ENCODE measurements around the gene BTBD9. TPM values are rescaled to one million over a fixed set of nuclear protein-coding genes. Genes with fewer than 3 reads are reported as not detected.

The BTBD9 gene
- total and polyA plus RNA-seq, 4 experiments from 2014 or later = 5.2 to 40.4 (median 32.3) TPM

DNA sequence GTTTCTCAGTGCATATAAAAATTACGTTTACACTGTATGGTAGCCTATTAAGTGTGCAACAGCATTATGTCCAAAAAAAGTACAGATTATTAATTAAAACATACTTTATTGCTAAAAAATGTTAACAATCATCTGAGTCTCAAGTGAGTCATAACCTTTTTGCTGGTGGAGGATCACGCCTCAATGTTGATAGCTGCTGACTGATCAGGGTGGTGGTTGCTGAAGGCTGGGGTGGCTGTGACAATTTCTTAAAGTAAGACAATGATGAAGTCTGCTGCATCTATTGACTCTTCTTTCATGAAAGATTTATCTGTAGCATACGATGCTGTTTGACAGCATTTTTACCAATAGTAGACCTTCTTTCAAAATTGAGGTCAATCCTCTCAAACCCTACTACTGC, 155.1 kb downstream of the BTBD9 start:
- H3K9me3 ChIP-seq (ENCODE audit: control insufficient read depth in 1 of 2, low read length in 2 of 2) = no peaks in the 10 kb centered on the region
- H3K36me3 ChIP-seq (ENCODE audit: insufficient read depth, low read length) = no peaks in the 10 kb centered on the region
- Mint-ChIP-seq H3K27me3 (no peaks in the 10 kb centered on the region), H3K9me3 (no peaks in the 10 kb centered on the region), H3K4me1 (peaks cover 0 to 1% (median 0%) of the 10 kb centered on the region in 4 donors), H3K4me3 (no peak overlapping the region), H3K36me3 (peaks cover 0 to 9% of the 10 kb centered on the region in 2 donors), H3K27ac (no peak overlapping the region)
- ChIA-PET POLR2A (ENCODE audit: partially characterized antibody) (no interaction called here), CTCF (ENCODE audit: partially characterized antibody) (interaction anchor here (1.8 kb wide), 1 partner anchor 9 kb away, joined by 11 read pairs; no protein-coding TSS in a partner anchor)
- H3K4me3 ChIP-seq (ENCODE audit: low read length in 2 of 2) = no peak overlapping the region
- no peak for DNase-seq
- no peak overlapping the region for H3K27ac ChIP-seq (ENCODE audit: low read depth, low read length)
- H3K27me3 ChIP-seq (ENCODE audit: insufficient read depth, low read length) = no peaks in the 10 kb centered on the region
- no peaks in the 10 kb centered on the region for H3K4me1 ChIP-seq (ENCODE audit: insufficient read depth, low read length)
- intact Hi-C loops (cut with micrococcal nuclease) = no loop called here

DNA sequence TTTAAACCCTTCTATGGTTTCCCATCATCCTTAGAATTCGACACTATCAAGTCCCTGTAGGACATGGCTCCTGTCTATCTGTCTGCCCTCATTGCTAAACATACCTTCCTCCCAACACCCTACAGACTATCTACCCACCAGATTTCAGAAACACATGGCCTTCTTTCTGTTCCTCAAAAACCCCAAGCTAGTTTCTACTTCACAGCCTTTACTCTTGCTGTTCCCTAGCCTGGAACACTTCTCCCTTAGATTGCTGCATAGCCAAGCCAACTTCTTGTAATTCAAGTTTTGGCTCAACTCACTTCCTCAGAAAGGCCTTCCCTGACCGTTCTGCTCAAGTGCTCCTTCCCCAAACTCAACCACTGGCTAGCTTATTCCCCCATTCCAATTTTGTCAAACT, 156.2 kb downstream of the BTBD9 start:
- Mint-ChIP-seq H3K27me3 (no peaks in the 10 kb centered on the region), H3K4me1 (peaks cover 0 to 3% (median under 1%) of the 10 kb centered on the region in 4 donors), H3K9me3 (no peaks in the 10 kb centered on the region), H3K27ac (no peak overlapping the region), H3K36me3 (peaks cover 0 to 9% of the 10 kb centered on the region in 2 donors), H3K4me3 (no peak overlapping the region)
- intact Hi-C loops (cut with micrococcal nuclease) = no loop called here
- CTCF ChIA-PET (ENCODE audit: partially characterized antibody) = interaction anchor here (4.4 kb wide), 1 partner anchor 11 kb away, joined by 27 read pairs; no protein-coding TSS in a partner anchor
- no peaks in the 10 kb centered on the region for H3K27me3 ChIP-seq (ENCODE audit: insufficient read depth, low read length)
- H3K4me3 ChIP-seq (ENCODE audit: low read length in 2 of 2) = no peak overlapping the region
- H3K27ac ChIP-seq (ENCODE audit: low read depth, low read length) = no peak overlapping the region
- DNase-seq = no peak
- no peaks in the 10 kb centered on the region for H3K36me3 ChIP-seq (ENCODE audit: insufficient read depth, low read length)
- POLR2A ChIA-PET (ENCODE audit: partially characterized antibody) = no interaction called here
- no peaks in the 10 kb centered on the region for H3K4me1 ChIP-seq (ENCODE audit: insufficient read depth, low read length)
- no peaks in the 10 kb centered on the region for H3K9me3 ChIP-seq (ENCODE audit: control insufficient read depth in 1 of 2, low read length in 2 of 2)

DNA sequence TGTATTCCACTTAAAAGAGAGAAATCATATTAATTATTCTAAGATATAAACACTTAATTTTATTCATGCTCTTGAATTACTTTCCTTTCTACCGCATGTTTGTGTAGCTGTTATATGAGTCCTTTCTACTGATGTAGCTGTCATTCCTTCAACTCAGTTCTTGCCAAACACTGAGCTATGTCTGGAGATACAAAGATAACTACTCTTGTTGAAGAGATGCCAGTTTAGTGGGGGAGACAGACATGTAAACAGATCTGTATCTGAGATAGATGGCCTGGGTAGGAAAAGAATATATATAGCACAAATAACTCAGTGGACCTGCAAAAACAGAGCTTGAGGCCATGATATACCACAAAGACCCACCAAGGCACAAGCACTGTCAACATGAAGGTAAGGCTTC, 157.3 kb downstream of the BTBD9 start:
- no peak overlapping the region for H3K27ac ChIP-seq (ENCODE audit: low read depth, low read length)
- no peaks in the 10 kb centered on the region for H3K9me3 ChIP-seq (ENCODE audit: control insufficient read depth in 1 of 2, low read length in 2 of 2)
- no peaks in the 10 kb centered on the region for H3K27me3 Mint-ChIP-seq
- no peak for DNase-seq
- no peak overlapping the region for H3K27ac Mint-ChIP-seq
- no peak overlapping the region for H3K4me3 Mint-ChIP-seq
- POLR2A ChIA-PET (ENCODE audit: partially characterized antibody) = no interaction called here
- H3K4me3 ChIP-seq (ENCODE audit: low read length in 2 of 2) = no peak overlapping the region
- H3K9me3 Mint-ChIP-seq = no peaks in the 10 kb centered on the region
- no peaks in the 10 kb centered on the region for H3K36me3 ChIP-seq (ENCODE audit: insufficient read depth, low read length)
- H3K4me1 ChIP-seq (ENCODE audit: insufficient read depth, low read length) = no peaks in the 10 kb centered on the region
- H3K27me3 ChIP-seq (ENCODE audit: insufficient read depth, low read length) = no peaks in the 10 kb centered on the region
- CTCF ChIA-PET (ENCODE audit: partially characterized antibody) = interaction anchor here (4.4 kb wide), 1 partner anchor 12 kb away, joined by 27 read pairs; no protein-coding TSS in a partner anchor
- peaks cover 3 to 4% (median 4%) of the 10 kb centered on the region in 4 donors for H3K4me1 Mint-ChIP-seq
- peaks cover 0 to 9% of the 10 kb centered on the region in 2 donors for H3K36me3 Mint-ChIP-seq
- intact Hi-C loops (cut with micrococcal nuclease) = no loop called here

DNA sequence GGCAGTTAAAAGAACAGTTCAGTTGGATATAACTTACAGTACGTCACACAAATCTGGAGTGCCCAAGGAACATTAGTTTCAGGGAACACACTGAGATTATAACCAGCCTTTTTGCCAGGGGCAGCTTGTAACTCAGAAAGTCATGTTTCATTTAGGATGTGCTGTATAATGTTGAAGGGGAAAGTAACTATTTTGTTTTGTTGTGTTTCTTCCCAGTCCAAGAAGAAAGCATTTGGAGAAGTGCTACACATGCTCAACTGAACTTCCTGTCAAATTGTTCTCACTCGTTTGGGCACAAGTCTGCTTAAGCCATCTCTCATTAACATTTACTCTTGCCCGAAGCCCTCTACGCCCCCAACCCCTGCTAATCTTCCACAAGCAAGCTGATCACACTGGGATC, 157.9 kb downstream of the BTBD9 start:
- H3K36me3 Mint-ChIP-seq = peaks cover 0 to 9% of the 10 kb centered on the region in 2 donors
- H3K4me3 ChIP-seq (ENCODE audit: low read length in 2 of 2) = no peak overlapping the region
- no peaks in the 10 kb centered on the region for H3K27me3 ChIP-seq (ENCODE audit: insufficient read depth, low read length)
- intact Hi-C loops (cut with micrococcal nuclease) = no loop called here
- no peak overlapping the region for H3K4me3 Mint-ChIP-seq
- H3K27ac Mint-ChIP-seq = no peak overlapping the region
- POLR2A ChIA-PET (ENCODE audit: partially characterized antibody) = no interaction called here
- H3K4me1 Mint-ChIP-seq = peaks cover 3 to 4% (median 4%) of the 10 kb centered on the region in 4 donors
- DNase-seq = no peak
- no peaks in the 10 kb centered on the region for H3K27me3 Mint-ChIP-seq
- CTCF ChIA-PET (ENCODE audit: partially characterized antibody) = interaction anchor here (4.4 kb wide), 1 partner anchor 12 kb away, joined by 27 read pairs; no protein-coding TSS in a partner anchor
- no peaks in the 10 kb centered on the region for H3K9me3 ChIP-seq (ENCODE audit: control insufficient read depth in 1 of 2, low read length in 2 of 2)
- H3K9me3 Mint-ChIP-seq = no peaks in the 10 kb centered on the region
- H3K27ac ChIP-seq (ENCODE audit: low read depth, low read length) = no peak overlapping the region
- H3K36me3 ChIP-seq (ENCODE audit: insufficient read depth, low read length) = no peaks in the 10 kb centered on the region
- H3K4me1 ChIP-seq (ENCODE audit: insufficient read depth, low read length) = no peaks in the 10 kb centered on the region

DNA sequence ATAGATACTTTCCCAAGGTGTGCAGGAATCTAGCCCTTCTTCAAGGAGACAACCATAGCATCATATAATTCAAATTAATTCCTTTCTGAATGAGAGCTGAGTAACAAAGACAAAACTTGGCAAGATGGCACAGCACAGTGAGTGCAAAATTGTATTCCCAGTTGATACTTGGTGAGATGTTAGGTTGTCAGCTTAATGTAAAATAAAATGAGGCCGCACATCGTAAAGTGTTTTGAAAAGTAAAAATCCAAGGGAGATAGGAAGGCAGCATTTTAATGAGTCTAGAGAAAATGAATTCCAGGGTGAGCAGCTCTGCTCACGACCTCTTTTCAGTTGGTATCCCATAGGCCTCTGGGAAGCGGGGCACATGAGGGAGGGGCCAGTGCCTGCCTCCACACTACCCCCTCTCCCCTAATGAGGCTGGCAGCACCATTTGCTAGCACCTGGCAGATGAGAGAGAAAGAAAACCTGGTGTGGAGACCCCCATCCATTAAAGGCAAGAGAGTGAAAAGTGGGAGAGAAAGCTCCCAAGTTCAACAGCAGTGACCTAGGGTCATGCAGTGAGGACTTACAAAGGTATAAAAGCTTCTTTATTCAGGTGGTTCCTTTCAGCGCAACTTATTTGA, 158.4 kb downstream of the BTBD9 start:
- Histone ChIP-seq H3K4me3 (ENCODE audit: low read length in 2 of 2) (no peak overlapping the region), H3K27me3 (ENCODE audit: insufficient read depth, low read length) (no peaks in the 10 kb centered on the region), H3K9me3 (ENCODE audit: control insufficient read depth in 1 of 2, low read length in 2 of 2) (no peaks in the 10 kb centered on the region), H3K4me1 (ENCODE audit: insufficient read depth, low read length) (no peaks in the 10 kb centered on the region), H3K27ac (ENCODE audit: low read depth, low read length) (no peak overlapping the region), H3K36me3 (ENCODE audit: insufficient read depth, low read length) (no peaks in the 10 kb centered on the region)
- no peaks in the 10 kb centered on the region for H3K27me3 Mint-ChIP-seq
- intact Hi-C loops (cut with micrococcal nuclease) = no loop called here
- no peak overlapping the region for H3K4me3 Mint-ChIP-seq
- ChIA-PET CTCF (ENCODE audit: partially characterized antibody) (interaction anchor here (4.4 kb wide), 1 partner anchor 13 kb away, joined by 27 read pairs; no protein-coding TSS in a partner anchor), POLR2A (ENCODE audit: partially characterized antibody) (no interaction called here)
- no peaks in the 10 kb centered on the region for H3K9me3 Mint-ChIP-seq
- peaks cover 0 to 9% of the 10 kb centered on the region in 2 donors for H3K36me3 Mint-ChIP-seq
- peaks cover 3 to 4% (median 4%) of the 10 kb centered on the region in 4 donors for H3K4me1 Mint-ChIP-seq
- DNase-seq = no peak
- H3K27ac Mint-ChIP-seq = no peak overlapping the region

DNA sequence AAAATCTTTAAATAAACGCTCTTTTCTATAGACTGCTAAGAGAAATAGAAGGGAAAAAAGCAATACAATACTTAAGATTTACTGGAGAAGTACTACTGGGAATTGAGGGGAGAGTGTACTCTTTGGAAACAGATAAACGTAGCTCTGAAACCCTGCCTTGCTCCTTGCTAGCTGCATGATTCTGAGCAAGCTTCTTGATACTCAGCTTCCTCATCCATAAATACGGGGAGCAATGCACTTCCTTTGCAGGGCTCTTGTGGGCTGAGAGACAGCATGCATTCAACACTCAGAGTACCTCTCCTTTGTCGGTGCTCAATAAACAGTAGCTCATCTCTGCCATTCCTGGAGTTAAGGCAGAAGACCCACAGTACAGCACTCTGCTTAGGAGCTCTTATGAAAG, 159.7 kb downstream of the BTBD9 start:
- no peak overlapping the region for H3K4me3 ChIP-seq (ENCODE audit: low read length in 2 of 2)
- H3K9me3 ChIP-seq (ENCODE audit: control insufficient read depth in 1 of 2, low read length in 2 of 2) = no peaks in the 10 kb centered on the region
- no peaks in the 10 kb centered on the region for H3K4me1 ChIP-seq (ENCODE audit: insufficient read depth, low read length)
- no peak for DNase-seq
- ChIA-PET CTCF (ENCODE audit: partially characterized antibody) (interaction anchor here (4.4 kb wide), 1 partner anchor 14 kb away, joined by 27 read pairs; no protein-coding TSS in a partner anchor), POLR2A (ENCODE audit: partially characterized antibody) (no interaction called here)
- Mint-ChIP-seq H3K27ac (no peak overlapping the region), H3K4me1 (peaks cover 3 to 6% (median 4%) of the 10 kb centered on the region in 4 donors), H3K36me3 (peaks cover 0 to 2% of the 10 kb centered on the region in 2 donors), H3K4me3 (no peak overlapping the region), H3K27me3 (no peaks in the 10 kb centered on the region), H3K9me3 (no peaks in the 10 kb centered on the region)
- no peak overlapping the region for H3K27ac ChIP-seq (ENCODE audit: low read depth, low read length)
- H3K36me3 ChIP-seq (ENCODE audit: insufficient read depth, low read length) = no peaks in the 10 kb centered on the region
- intact Hi-C loops (cut with micrococcal nuclease) = no loop called here
- no peaks in the 10 kb centered on the region for H3K27me3 ChIP-seq (ENCODE audit: insufficient read depth, low read length)

DNA sequence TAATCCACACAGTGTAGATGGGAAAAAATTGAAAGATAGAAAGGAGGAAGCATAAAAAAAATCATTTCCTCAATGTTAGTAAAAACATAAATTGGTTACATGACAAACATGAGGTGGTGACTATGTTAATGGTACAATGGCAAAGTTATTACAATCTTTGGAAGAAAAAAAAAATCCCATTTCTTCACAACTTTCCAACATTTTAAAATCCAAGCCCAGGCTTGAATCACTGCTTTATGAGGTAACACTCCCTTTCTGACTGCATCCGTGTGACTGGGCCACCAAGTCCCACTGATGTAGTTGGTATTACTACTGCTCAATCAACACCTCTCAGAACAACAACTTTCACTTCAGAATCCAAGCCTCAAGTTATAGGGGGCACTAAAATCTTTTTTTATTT, 160.4 kb downstream of the BTBD9 start:
- no peak overlapping the region for H3K27ac Mint-ChIP-seq
- H3K4me1 ChIP-seq (ENCODE audit: insufficient read depth, low read length) = no peaks in the 10 kb centered on the region
- no peaks in the 10 kb centered on the region for H3K9me3 Mint-ChIP-seq
- no peaks in the 10 kb centered on the region for H3K9me3 ChIP-seq (ENCODE audit: control insufficient read depth in 1 of 2, low read length in 2 of 2)
- no peaks in the 10 kb centered on the region for H3K27me3 Mint-ChIP-seq
- no peak for DNase-seq
- no peak overlapping the region for H3K4me3 Mint-ChIP-seq
- H3K4me3 ChIP-seq (ENCODE audit: low read length in 2 of 2) = no peak overlapping the region
- intact Hi-C loops (cut with micrococcal nuclease) = no loop called here
- no peaks in the 10 kb centered on the region for H3K27me3 ChIP-seq (ENCODE audit: insufficient read depth, low read length)
- H3K4me1 Mint-ChIP-seq = peaks cover 2 to 6% (median 4%) of the 10 kb centered on the region in 4 donors
- no peaks in the 10 kb centered on the region for H3K36me3 Mint-ChIP-seq
- H3K27ac ChIP-seq (ENCODE audit: low read depth, low read length) = no peak overlapping the region
- CTCF ChIA-PET (ENCODE audit: partially characterized antibody) = interaction anchor here (4.4 kb wide), 1 partner anchor 15 kb away, joined by 21 read pairs; no protein-coding TSS in a partner anchor
- POLR2A ChIA-PET (ENCODE audit: partially characterized antibody) = no interaction called here
- no peaks in the 10 kb centered on the region for H3K36me3 ChIP-seq (ENCODE audit: insufficient read depth, low read length)

Measured in CD4-positive, alpha-beta memory T cell (primary cell).